HG03159 (cell line): ENCODE measurements around the gene SMC5.
A peak's percentile ranks its signal among the peaks of the same experiment; 100 is the strongest.
"Not testable (repeated sequence)": the region's sequence is repeated elsewhere in the genome, so short reads cannot be mapped to it uniquely, and the experiment has no call there.

ENCODE experiments used
- ATAC-seq: cut with Tn5 transposase; IDR thresholded peaks from one replicate; pipeline ENCODE4 v1.9.1; 2021; ENCODE audit warnings: mild to moderate bottlenecking, moderate library complexity; ENCODE audit not compliant: unreplicated experiment

SMC5 gene

DNA sequence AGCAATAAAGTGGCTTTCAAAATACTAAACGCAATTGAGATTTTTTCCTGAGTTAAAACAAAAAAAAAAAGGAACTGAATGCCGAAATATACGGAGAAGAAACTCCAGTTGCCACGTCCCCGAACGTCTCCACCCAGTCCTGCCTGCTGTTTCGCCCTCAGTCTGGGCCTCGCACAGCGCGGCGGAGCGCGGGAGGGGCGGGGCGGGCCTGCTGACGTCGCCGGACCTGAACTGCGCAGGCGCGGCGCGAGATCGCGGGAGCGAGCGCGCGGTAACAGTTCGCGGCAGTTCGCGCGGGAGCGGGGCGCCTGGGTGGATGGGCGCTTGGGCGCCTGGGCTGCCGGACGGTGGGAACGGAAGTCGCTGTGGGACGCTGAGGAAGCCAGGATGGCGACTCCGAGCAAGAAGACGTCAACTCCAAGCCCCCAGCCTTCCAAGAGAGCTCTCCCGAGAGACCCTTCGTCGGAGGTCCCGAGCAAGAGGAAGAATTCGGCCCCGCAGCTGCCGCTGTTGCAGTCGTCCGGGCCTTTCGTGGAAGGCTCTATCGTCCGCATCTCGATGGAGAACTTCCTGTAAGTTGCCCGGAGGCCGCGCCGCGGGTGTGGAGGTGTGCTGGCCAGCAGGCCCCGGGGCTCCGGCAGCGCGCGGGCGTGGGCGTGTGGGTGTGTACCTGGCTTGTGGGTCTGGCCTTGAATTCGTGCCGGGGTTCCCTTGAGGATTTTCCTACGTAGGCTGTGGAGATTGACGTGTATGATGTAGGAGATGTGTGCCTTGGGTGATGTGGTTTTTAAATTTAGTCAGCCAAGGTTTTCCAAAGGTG lies at the start of gene SMC5:
SMC5 (plus strand) TSS at position 287 of the 820 bp plus-strand sequence; CDS start at position 388, 101 bp downstream.
- ATAC-seq = peak; percentile 84

DNA sequence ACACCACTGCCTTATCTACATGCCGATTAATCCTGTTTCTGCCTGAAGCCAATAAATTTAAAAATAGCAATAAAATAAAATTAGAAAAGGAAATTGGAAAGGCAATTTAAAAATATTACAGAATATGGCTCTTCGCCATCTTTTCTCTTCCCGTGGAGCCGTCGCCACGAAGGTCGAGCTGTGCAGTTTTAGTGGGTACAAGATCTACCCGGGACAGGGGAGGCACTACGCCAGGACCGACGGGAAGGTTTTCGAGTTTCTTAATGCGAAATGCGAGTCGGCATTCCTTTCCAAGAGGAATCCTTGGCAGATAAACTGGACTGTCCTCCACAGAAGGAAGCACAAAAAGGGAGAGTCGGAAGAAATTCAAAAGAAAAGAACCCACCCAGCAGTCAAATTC lies 41.7 kb upstream of the SMC5 start:
- ATAC-seq = no peak

DNA sequence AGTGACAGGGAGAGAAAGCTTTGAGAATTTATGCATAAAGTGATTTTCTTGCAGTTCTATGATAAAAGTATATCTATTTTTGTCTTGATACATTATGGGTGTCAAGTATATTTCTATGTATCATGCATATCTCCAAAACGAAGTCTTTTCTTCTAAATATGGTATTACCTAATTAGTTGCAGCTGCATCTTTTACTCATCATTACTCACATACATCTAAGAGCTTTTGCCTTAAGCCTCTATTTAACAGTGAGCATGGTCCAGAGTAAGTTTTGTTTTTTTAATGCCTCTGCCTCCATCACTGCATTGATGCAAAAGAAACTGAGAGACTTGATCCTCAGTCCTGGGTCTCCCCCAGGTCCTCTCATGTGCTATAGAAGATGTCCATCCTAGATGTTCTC lies 40.0 kb upstream of the SMC5 start:
- ATAC-seq = no peak

DNA sequence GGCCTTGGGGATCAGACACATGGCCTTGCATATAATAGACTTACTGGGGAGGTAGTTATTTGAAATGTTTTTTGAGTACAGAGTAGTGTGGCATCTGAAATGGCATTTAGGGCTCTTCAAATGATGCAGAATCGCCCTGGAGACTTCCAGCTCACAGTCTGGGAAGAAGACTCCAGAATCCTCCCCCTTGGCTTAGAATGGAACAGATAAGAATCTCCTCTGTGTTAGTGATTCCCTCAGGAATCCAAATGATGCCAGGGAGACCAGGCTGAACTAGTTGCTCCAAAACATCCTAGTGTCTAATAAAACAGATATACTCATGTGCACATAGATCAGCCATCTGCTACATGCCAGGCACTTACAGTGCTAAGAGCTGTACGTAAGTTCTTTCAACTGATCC lies 38.6 kb upstream of the SMC5 start:
- ATAC-seq = no peak

DNA sequence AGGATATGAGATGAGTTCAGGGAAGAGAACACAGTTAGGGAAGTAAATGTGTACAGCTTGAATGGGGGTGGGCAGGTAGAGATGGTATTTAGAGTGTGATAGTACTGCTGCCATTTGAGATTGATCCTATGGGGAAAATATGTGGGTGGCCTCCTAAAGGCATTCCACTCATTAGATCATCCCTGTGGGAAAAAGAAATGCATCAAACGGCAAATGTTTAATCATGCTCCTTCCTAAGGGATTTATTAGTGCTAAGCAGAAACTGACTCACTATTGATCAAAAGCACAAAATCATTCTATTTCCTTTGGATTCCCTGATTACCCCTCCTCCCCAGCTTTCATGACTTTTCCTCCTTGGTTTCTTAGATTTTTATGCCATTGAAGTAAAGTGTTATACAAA lies 36.4 kb upstream of the SMC5 start:
- ATAC-seq = no peak

DNA sequence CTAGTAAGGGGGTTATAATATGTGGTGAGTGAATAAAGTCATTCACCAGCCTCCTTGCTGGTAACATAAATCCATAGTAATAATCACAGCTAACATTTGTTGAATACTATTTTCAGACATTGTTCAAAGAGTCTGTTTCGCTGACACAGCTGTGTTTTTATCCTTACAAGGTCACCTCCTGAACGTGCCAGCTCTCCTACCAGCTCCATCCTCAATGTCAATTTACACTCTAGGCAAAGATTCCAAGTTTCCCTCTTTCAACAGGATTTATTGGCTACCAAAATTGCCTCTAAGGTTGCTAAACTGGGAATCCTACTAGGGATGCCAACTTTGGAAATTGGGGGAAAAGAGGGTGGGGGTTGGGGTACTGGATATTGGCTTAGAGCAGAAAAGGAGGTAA lies 30.7 kb upstream of the SMC5 start:
- no peak for ATAC-seq

DNA sequence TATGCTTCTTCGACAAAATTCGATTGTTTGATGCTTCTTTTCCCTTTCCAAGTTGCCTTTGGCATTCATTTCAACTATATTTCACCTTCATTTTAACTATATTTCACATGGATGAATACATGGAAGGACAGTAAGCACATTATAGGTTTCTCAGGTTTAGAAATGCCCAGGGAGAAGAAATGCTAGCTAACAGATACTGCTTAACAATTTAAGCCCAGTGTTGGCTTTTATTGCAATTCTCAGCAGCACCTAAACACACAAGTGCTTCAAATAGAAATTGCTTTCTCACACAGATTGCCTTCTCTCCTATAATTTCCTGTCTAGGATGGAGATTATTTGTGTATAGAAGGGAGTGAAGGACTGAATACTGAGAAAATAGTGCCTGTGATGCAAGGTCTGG lies 30.2 kb upstream of the SMC5 start:
- no peak for ATAC-seq

DNA sequence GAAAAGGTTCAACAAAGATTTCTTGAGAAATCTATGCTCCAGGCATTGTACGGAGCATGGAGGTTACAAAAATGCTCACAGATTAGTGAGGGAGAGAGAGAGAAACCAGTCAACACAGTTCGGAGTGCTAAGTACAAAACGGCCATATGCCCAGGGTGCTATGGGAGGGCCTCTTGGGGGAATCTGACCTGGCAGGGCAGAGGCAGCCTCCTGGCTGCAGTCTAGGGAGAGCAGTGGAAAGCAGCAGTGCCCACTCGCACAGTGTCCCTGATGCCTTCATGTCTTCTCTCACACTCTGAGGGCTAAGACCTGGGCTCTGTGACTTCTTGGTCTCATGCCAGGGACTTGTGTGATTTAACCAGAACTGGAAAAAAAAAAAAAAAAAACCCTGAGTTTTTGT lies 29.8 kb upstream of the SMC5 start:
- ATAC-seq = no peak

DNA sequence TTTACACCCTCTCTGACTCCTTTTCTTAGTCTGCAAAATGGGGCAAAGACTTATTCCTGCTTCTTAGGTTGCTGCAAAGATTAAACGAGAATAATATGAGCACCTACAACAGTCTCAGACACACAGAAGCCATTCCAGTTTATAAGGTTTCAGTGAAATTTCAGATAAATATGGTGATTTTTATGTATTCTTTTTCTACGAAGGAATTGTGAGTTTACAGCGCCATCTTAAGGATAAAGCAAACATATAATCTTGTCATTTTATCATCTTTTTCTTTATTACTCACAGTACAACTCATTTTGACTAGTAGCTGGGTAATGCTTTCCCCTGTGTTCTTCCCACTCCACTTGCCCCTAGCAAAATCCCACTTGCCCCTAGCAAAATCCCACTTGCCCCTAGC lies 29.2 kb upstream of the SMC5 start:
- ATAC-seq = no peak

DNA sequence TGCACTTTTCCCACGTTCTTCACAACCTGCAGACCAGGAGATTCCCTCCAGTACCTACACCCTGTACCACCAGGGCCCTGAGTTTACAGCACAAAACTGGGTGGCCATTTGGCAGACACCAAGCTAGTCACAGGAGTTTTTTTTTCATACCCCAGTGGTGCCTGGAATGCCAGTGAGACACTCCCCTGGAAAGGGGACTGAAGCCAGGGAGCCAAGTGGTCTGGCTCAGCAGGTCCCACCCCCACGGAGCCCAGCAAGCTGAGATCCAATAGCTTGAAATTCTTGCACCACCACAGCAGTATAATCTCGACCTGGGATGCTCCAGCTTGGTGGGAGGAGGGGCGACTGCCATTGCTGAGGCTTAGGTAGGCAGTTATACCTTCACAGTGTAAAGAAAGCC lies 26.3 kb upstream of the SMC5 start:
- no peak for ATAC-seq

DNA sequence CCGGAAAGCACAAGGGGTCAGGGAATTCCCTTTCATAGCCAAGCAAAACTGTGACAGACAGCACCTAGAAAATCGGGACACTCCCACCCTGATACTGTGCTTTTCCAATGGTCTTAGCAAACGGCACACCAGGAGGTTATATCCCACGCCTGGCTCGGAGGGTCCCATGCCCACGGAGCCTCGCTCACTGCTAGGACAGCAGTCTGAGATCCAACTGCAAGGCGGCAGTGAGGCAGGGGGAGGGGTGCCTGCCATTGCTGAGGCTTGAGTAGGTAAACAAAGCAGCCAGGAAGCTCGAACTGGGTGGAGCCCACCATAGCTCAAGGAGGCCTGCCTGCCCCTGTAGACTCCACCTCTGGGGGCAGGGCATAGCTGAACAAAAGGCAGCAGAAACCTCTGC lies 24.6 kb upstream of the SMC5 start:
- not testable (repeated sequence) for ATAC-seq

DNA sequence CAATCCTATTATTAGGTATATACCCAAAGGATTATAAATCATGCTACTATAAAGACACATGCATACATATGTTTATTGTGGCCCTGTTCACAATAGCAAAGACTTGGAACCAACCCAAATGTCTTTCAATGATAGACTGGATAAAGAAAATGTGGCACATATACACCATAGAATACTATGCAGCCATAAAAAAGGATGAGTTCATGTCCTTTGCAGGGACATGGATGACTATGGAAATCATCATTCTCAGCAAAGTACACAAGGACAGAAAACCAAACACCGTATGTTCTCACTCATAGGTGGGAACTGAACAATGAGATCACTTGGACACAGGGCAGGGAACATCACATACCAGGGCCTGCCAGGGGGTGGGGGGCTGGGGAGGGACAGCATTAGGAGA lies 12.8 kb upstream of the SMC5 start:
- ATAC-seq = not testable (repeated sequence)

DNA sequence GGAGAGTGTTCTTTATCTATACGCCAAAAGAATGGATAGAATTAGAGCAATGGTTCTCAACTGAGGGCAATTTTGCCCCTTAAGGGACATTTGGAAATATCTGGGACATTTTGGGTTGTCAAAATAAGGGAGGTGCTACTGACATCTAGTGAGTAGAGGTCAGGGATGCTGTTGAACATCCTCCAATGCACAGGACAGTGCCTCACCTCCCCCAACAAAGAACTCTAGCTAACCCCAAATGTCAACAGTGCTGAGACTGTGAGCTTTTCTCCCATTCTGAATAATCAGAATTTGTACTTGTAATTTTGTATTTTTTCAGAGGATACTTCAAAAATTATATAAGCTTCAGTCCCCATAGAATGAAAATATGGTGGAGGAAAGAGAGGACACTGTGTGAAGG lies 8.6 kb upstream of the SMC5 start:
- ATAC-seq = no peak

DNA sequence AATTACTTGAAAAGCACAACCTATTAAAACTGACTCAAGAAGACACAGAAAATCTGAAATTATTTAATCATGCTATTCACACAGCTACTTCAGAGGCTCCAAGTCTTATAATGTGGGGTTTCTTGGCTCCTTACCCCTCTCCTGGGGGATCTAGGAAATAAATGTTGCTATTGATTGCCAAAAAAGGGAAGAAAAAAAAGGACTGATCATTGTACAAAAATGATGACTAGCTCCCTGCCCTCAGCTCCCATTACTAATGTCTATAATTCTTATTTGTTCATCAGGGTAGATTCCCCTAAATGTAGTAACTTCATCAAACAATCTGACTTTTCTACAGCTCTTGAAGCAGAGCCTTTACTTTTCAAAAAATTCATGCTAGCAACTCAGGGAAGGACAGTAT lies 3.3 kb upstream of the SMC5 start:
- ATAC-seq = no peak

DNA sequence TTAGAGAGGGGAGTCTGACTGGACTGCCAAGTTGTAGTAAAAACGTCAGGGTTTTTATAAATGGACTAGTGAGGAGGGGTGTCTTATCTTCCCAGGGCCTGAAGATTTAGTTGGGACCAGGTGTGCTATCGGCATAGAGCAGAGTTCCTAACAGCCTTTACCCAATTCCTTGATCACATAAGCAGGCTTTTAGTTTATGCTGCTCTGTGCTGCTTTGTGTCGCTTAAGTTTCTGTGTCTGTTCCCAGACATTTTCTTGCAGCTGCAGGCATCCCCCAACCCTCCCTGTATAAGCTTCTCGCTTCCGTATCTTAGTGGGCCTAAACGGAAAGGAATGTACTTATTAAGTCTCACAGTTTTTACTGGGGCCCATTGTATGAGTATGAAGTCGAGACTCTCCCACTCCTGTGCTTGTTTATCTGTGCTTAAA lies 2.6 kb upstream of the SMC5 start:
- no peak for ATAC-seq

DNA sequence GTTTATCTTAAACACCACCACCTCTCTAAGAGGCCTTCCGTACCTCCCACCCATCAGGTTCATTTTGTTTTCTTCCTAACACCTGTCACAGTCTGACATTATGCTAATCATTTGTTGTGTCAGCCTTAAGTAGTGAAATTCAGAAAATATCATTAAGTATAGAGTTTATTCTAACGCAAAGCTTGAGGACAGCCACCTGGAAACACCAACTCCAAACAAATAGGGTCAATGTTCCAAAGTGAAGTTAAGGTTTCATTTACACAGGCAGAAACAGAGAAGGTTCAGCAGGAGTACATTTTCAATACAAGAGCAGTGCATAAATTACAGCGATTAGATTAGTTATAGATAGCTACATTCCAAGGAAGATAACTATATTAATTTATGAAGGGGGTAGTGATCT lies 1.3 kb upstream of the SMC5 start:
- no peak for ATAC-seq

DNA sequence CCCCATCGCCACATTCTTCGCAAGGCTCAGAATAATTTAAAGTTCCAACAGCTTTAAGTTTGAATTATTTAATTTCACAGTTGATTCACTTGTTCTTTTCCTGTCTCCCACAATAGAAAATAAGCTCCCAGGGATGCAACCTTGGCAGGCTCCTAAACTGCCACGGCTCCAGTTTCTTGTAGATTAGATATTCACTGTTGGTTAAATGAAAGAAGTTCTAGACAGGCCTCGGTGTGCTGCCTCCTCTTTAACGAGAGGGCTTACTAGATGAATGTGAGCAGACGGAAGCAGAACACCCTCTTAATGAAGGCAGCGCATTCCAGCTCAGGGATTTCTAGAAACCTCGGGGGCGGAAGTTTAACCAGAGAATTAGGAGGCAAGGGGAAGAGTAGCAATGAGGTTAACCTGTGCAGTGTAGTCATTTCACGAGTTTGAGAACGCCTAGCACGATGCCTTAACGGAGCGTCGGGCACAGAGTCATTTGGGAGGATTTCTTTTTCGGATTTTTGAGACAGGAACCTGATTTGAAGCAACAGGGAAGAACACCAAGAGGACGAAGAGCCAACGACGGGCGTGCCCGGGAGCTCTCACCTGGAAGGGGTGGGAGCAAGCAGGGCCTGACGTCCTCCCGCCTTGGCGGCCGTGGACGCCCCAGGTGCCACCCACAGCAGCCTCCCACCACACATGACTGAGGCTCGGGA lies 637 bp upstream of the SMC5 start:
- peak; percentile 39 for ATAC-seq

DNA sequence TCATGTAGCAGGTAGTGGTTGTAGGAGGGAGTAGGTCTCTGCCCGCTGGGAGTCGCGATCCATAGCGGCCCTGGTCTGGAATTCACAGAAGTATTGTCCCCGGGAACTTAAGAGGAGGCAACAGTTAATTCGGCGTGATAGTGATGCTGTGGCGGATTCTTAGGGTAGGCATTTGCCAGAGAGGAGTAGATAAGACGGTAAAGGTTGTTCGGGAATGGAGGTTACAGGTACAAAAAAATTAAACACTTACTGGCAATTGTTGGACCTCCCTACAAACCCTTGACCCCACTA lies 679 bp downstream of the SMC5 start:
- ATAC-seq = no peak

DNA sequence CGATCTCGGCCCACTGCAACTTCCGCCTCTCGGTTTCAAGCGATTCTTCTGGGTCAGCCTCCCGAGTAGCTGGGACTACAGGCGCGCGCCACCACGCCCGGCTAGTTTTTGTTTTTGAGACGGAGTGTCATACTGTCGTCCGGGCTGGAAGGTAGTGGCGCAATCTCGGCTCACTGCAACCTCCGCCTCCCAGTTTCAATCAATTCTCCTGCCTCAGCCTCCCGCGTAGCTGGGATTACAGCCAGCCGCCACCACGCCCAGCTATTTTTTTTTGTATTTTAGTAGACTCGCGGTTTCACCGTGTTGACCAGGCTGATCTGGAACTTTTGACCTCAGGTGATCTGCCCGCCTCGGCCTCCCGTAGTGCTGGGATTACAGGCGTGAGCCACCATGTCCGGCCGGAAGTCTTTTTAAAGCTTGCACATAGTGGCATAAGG lies 1.2 kb downstream of the SMC5 start:
- ATAC-seq = no peak

DNA sequence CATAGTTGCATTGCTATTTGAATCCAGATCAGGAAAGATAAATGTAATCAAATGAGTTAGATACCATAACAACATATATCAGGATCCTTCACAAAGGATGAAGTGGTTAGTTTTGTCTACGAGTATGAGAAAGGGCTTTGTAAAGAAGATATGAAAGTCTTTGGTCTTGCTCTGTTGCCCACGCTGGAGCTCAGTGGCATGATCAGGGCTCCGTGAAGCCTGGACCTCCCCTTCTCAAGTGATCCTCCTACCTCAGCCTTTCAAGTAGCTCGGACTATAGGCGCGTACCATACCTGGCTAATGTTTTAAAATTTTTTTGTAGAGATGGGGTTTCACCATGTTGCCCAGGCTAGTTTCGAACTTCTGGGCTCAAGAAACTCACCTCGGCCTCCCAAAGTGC lies 1.8 kb downstream of the SMC5 start:
- no peak for ATAC-seq

DNA sequence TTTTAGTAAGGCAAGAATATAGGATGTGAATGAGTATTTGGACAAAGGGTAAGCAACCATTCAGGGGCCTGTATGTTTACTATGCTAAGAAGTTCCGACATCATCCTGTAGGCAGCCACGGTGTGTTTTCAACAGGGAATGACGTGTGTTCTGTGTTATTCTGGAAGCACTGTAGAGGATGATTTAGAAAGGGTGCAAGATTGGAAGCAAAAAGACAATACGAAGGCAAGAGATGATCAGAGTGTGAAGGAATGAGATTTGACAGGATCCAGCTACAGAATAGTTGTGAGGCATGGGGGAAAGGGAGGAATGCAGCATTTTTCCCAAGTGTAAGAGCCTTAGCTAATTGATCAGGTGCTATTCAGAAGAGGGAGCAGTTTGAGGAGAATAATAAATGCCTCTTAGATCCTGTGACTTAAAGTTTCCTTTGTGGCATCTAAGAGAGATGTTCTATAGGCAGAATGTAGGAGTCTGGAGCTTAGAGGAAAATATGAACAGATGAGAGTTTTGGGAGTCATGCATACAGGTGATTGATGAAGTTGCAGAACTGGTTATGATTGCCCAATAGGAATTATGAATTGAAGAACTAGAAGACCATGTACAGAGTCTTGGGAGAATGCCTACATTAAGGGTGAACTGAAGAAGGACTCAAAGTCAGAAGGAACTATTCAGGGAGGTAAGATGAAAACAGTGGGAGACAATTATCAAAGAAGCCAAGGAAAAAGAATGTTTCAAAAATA lies 2.5 kb downstream of the SMC5 start:
- no peak for ATAC-seq

DNA sequence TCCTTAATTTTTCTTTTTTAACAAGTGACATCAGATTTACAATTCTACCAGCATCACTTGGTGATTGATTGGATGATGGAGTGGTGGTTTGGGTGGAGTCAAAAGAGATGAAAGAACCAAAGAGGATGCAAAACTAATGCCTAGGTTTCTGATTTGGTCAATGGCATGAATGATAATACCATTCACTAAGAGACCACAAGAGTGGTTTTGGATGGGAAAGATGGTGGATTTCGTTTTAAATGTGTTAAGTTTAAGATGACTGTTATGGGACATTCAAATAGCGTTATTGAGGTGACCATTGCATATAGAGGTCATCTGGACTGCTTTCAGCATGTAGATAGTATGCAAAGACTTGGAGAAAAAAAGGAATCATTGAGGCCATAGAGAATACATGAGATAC lies 3.6 kb downstream of the SMC5 start:
- ATAC-seq = no peak
